Astrocyte (in vitro differentiated cells and primary cell): ENCODE results near the gene ATXN1.
"Not testable (repeated sequence)": the region's sequence is repeated elsewhere in the genome, so short reads cannot be mapped to it uniquely, and the experiment has no call there.

Source experiments
- EZH2 ChIP-seq: IDR thresholded peaks from 2 replicates; pipeline ENCODE4 v1.6.1; 2012; ENCODE audit warnings: mild to moderate bottlenecking, low read length, inconsistent platforms; ENCODE audit not compliant: insufficient read depth
- TF ChIP-seq, protein P1 (sequence below): IDR thresholded peaks from 2 replicates; pipeline ENCODE4 v1.5.1; 2011; ENCODE audit warnings: low read depth, mild to moderate bottlenecking, inconsistent platforms, low read length, moderate library complexity; ENCODE audit not compliant: insufficient read depth

- TF ChIP-seq, protein P1, sequence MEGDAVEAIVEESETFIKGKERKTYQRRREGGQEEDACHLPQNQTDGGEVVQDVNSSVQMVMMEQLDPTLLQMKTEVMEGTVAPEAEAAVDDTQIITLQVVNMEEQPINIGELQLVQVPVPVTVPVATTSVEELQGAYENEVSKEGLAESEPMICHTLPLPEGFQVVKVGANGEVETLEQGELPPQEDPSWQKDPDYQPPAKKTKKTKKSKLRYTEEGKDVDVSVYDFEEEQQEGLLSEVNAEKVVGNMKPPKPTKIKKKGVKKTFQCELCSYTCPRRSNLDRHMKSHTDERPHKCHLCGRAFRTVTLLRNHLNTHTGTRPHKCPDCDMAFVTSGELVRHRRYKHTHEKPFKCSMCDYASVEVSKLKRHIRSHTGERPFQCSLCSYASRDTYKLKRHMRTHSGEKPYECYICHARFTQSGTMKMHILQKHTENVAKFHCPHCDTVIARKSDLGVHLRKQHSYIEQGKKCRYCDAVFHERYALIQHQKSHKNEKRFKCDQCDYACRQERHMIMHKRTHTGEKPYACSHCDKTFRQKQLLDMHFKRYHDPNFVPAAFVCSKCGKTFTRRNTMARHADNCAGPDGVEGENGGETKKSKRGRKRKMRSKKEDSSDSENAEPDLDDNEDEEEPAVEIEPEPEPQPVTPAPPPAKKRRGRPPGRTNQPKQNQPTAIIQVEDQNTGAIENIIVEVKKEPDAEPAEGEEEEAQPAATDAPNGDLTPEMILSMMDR, result not testable (repeated sequence)
- TF ChIP-seq EZH2, result not testable (repeated sequence)
Observed at GRCh38 chr6:16614143-16614542, 147.1 kb downstream of the ATXN1 start.
